H4 (cell line): Measurements from ENCODE around the gene FBXL15. TPM values are rescaled to one million over a fixed set of nuclear protein-coding genes. Genes with fewer than 3 reads are reported as not detected.
A peak's percentile ranks its signal among the peaks of the same experiment; 100 is the strongest.
"Not testable (repeated sequence)": the region's sequence is repeated elsewhere in the genome, so short reads cannot be mapped to it uniquely, and the experiment has no call there.

Source experiments
- DNase-seq: peaks from one replicate; pipeline ENCODE4 v3.0.0-alpha.2; 2015; ENCODE audit warnings: low spot score
- total RNA-seq: library from RNA; depleted of rRNA; stranded (reverse); fragments of >200 nt; shearing (Covaris generic); gene quantifications from 2 replicates; pipeline ENCODE4 v1.2.3, GENCODE V29; 2014

FBXL15 gene
- total RNA-seq, 1 experiment from 2014 or later, result 7.3 TPM

- no peak for DNase-seq
Observed at GRCh38 chr10:102431452-102432124, 11.0 kb downstream of the FBXL15 start.

DNA sequence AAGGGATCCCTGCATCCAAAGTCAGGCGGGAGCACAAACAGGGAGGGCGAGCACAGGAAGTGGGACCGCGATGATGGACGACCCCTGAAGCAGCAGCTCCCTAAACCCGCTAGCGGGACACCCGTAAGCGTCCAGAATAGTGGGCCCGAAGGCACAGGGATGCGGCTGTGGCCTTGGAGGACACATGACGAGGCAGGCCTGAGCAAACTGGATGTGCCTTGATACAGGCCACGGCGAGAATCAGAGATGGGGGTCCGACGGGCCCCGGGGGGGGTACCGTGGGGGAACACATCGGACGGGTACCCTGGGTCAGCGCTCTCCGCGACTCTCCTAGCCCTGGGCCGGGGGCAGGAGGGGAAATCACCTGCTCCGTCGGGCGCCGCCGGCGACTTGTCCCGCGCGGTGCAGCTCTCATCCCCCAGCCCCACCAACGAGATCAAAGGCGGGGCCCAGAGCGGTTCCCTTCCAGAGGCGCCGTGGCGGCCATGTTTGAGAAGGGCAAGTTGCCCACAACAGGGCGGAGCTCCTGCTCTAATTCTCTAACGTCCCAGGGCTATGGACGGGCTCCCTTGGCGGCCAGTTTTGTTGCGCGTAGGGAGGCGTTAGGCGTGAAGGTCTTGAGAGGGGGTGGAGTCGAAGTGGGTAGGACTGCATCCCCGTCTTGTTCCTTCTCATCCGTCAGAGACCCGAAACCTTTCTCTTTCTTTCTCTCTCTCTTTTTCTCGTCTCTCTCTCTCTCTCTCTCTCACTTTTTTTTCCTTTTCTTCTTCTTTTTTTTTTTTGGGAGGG lies 11.7 kb downstream of the FBXL15 start, which contains the start of gene CUEDC2:
Gene CUEDC2, minus strand, starts transcription at position 413 of the 789 bp plus-strand sequence. CDS start 7,386 bp downstream, outside the sequence.
- peak; percentile 95 for DNase-seq

- no peak for DNase-seq
Observed at GRCh38 chr10:102433619-102434046, 13.0 kb downstream of the FBXL15 start.

GRCh38 chr10:102434394-102435132 lies 13.9 kb downstream of the FBXL15 start:
- DNase-seq, result no peak

DNA sequence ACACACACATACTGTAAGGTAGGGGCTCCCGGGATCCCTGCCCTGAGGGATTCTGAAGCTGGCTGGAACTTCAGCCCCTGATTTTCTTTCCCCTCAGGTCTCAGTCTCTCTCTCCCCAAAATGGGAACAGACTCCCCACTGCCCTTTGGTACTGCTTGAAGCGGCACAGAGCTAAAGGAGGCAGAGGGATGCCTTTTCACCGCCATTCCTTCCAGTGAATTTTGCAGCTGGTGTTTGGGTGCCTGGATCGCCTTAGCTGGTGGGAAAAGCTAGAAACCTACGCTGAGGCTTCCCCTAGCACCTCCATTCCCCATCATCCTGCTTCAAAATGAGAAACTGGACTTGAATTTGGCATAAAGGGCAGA lies 14.5 kb downstream of the FBXL15 start:
- no peak for DNase-seq

DNA sequence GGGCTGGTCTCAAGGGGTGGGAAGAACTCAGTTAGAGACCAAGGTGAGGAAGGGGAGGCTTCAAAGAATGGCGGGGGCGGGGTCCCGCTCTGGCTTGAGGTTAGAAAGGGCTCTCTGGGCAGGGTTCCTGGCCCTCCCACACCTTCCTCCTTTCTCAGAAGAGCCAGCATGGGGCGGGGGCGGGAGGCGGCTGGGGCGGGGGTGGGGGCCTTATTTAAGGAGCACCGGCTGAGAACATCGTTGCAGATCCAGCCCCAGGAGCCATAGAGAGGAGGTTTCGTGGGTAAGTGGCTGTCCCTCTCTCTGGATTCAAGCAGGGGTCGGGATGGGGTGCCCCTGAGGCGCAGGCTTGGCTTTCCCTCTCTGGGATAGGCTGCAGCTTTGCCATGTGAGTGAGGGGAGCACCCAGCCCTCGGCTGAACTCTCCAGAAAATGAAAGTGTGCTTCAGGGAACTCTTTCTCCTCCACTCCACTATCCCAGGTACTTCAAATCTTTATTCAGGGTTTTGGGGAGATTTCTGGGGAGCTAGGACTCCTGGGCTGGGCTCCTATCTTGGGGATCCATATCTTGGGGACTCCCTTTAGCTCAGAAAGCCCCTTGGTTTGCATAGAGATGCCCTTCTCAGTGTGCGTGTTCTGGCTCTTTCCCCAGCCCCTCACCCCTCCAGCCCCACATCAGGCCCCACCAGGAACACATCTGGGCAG lies 15.0 kb downstream of the FBXL15 start:
- DNase-seq, result no peak

- no peak for DNase-seq
Observed at GRCh38 chr10:102436312-102436711, 15.7 kb downstream of the FBXL15 start.

GRCh38 chr10:102437515-102437914 lies 16.9 kb downstream of the FBXL15 start:
- DNase-seq, result no peak

DNA sequence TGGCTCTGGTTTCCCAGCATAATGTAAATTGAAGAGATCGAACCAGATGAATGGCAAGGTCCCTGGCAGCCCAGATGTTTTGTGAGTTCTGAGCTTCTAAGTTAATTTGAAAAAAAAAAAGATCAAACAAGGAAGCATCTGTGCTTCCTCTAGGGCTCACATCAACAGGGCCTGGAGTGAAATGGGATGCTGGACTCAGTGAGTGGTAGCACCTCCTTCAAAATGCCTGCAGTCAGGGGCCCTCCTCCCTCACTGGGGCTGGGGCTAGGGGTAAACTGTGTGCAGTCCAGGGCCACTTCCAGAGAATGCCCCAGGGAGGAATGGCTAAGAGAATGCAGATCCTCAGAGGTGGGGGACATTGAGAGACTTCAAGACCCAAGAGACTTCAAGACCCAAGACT lies 17.7 kb downstream of the FBXL15 start:
- no peak for DNase-seq

GRCh38 chr10:102444851-102445250 lies 24.2 kb downstream of the FBXL15 start:
- no peak for DNase-seq

DNA sequence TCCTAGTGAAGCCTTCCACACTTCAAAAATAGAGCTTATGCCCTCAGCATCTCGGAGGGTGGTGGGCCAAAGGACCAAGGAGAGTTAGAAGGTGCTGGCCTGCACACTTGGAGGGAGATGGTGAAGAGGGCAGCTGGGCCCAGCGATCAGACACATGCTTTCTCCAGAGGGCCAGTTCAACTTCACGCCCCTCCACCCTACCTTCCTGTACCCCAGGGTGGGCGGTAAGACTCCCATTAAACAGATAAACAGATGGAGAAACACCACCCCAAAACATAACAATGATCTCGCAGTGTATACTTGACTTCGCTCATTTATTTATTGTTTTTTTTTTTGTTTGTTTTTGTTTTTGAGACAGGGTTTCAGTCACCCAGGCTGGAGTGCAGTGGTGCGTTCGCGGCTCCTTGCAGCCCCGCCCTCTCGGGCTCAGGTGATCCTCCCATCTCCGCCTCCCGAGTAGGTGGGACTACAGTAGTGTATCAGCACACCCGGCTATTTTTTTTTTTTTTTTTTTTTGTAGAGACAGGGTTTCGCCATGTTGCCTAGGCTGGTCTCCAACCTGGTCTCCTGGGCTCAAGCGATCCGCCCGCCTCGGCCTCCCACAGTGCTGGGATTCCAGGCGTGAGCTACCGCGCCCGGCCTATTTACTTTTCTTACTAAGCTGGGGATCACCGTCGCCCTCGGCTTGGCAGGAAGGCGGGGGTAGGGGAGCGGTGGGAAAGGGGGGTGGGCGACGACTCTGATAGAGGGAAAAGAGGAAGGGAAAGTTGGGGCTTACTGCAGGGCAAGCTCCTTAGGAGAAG lies 28.9 kb downstream of the FBXL15 start:
- peak; percentile 77 for DNase-seq

- DNase-seq, result no peak
Observed at GRCh38 chr10:102450124-102450373, 29.4 kb downstream of the FBXL15 start.

GRCh38 chr10:102450374-102451104 lies 29.9 kb downstream of the FBXL15 start:
- DNase-seq, result peak; percentile 63

DNA sequence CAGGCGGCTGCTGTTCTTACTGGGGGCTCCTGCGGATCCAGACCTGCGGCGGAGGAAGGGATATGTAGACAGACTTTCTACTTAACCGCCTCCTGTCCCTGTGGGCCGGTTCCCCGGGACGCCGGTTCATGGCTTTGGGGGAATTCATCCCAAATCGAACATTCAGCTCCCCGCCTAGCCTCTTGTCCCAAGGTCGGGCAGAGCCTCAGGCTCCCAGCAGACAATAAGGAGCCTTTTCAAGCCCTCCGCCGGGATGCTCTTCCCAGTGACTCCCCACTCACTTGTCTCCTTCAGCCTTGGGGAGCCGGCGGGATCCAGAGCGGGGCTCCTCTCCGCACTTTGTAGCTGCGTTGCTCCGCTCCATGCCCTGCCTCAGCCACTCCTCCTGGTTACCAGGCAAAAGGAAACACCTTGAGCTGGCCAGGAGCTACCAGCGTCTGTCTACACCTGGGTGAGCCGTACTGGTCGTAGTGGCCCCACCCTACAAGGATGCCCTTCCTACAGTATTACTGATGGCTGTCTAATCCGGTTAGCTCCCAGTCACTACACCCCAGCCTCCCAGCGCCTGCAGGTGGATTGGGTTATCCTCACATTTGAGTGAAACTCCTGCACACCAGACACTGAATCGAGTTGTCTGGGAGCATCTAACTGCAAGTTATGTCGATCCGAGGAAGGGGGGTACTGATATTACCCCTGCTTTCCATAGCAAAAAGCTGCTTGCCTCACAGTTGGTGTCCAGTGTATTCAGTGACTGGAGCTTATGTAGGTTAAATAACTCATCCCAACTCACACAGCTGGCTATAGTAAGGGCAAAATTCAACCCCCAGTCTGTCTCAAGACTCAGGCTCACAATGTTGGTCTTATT lies 30.7 kb downstream of the FBXL15 start, which contains the start of gene C10orf95:
Gene C10orf95, minus strand, starts transcription at position 439 of the 865 bp plus-strand sequence. CDS start 450 bp downstream, outside the sequence.
- DNase-seq, result no peak

DNA sequence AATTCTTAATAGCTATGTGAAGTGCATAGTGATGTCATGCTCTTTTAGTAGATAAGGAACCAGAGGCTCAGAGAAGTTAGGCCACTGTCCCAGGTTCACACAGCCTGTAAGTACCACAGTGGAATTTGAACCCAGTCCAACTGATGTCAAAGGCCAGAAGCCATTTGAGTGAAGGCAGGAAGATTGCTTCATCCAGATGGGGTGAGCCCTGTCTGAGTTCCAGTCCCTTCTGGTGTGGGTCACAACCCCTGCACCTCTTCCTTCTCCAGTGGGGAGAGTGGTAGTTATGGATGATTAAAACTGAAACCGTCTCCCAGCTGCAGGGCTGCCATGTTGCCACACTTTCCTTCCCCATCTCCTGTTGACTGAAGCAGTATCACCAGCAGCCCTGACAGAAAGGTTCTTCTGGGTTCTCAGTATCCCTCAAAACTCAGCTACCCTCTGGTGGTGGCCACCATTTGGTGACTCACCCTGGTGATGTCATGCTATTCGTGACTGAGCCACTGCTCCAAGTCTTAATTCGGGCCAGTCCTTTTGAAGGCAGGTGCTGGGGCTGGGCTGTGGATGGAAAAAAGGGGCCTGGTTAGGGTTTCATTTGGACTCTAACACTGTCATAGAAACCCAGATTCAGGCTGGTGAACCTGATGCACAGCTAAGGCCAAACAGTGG lies 32.2 kb downstream of the FBXL15 start:
- peak; percentile 79 for DNase-seq

GRCh38 chr10:102453502-102453901 lies 32.9 kb downstream of the FBXL15 start:
- DNase-seq, result no peak

- not testable (repeated sequence) for DNase-seq
Observed at GRCh38 chr10:102454662-102455487, 34.2 kb downstream of the FBXL15 start.
